Cerebellar nuclear complex (tissue), 1 donor: Measurements from ENCODE around the gene GRIN3B.
"Not testable (repeated sequence)": the region's sequence is repeated elsewhere in the genome, so short reads cannot be mapped to it uniquely, and the experiment has no call there.

Source experiments
- DNase-seq, 2 experiments: peaks; one replicate each; lab custom pipeline; 2025; lab: John Stamatoyannopoulos, UW

GRIN3B gene, protein sequence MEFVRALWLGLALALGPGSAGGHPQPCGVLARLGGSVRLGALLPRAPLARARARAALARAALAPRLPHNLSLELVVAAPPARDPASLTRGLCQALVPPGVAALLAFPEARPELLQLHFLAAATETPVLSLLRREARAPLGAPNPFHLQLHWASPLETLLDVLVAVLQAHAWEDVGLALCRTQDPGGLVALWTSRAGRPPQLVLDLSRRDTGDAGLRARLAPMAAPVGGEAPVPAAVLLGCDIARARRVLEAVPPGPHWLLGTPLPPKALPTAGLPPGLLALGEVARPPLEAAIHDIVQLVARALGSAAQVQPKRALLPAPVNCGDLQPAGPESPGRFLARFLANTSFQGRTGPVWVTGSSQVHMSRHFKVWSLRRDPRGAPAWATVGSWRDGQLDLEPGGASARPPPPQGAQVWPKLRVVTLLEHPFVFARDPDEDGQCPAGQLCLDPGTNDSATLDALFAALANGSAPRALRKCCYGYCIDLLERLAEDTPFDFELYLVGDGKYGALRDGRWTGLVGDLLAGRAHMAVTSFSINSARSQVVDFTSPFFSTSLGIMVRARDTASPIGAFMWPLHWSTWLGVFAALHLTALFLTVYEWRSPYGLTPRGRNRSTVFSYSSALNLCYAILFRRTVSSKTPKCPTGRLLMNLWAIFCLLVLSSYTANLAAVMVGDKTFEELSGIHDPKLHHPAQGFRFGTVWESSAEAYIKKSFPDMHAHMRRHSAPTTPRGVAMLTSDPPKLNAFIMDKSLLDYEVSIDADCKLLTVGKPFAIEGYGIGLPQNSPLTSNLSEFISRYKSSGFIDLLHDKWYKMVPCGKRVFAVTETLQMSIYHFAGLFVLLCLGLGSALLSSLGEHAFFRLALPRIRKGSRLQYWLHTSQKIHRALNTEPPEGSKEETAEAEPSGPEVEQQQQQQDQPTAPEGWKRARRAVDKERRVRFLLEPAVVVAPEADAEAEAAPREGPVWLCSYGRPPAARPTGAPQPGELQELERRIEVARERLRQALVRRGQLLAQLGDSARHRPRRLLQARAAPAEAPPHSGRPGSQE

DNA sequence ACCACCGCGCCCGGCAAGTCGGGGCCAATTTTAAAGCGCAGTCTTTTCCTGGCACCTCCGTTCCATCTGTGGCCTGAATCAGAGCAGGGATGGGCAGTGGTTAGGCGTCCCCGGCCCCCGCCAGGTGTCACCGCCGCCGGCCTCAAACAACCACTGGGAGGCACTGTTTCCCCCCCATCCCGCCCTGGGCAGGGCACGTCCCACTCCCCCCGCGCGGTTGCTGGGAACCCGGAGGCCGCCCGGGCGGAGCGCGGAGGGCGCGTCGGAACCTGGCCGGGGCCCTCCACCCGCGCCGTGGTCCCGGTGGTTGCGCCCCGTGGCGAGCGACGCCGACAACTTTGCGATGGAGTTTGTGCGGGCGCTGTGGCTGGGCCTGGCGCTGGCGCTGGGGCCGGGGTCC lies at the start of gene GRIN3B:
GRIN3B (plus strand) TSS at position 325 of the 400 bp plus-strand sequence; CDS start at position 344, 19 bp downstream.
- DNase-seq = no peak

DNA sequence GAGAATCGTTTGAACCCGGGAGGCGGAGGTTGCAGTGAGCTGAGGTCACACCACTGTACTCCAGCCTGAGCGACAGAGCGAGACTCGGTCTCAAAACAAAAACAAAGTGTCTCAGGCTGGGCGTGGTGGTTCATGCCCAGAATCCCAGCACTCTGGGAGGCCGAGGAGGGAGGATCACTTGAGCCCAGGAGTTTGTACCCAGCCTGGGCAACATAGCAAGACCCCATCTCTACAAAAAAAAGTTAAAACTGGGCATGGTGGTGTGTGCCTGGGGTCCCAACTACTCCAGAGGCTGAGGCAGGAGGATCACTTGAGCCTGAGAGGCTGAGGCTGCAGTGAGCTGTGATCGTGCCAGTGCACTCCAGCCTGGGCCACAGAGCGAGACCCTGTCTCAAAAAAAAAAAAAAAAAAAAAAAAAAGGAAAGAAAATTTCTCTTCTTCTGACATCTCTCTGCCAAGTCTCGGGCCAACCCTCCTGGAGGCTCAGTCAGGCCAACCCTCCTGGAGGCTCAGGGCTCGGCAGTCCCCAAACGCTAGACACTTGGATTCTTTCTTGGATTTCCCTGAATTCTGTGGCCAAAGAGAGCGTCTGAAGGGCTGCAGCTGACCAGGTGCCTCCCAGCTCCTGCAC lies 48.1 kb upstream of the GRIN3B start:
- DNase-seq = no peak

DNA sequence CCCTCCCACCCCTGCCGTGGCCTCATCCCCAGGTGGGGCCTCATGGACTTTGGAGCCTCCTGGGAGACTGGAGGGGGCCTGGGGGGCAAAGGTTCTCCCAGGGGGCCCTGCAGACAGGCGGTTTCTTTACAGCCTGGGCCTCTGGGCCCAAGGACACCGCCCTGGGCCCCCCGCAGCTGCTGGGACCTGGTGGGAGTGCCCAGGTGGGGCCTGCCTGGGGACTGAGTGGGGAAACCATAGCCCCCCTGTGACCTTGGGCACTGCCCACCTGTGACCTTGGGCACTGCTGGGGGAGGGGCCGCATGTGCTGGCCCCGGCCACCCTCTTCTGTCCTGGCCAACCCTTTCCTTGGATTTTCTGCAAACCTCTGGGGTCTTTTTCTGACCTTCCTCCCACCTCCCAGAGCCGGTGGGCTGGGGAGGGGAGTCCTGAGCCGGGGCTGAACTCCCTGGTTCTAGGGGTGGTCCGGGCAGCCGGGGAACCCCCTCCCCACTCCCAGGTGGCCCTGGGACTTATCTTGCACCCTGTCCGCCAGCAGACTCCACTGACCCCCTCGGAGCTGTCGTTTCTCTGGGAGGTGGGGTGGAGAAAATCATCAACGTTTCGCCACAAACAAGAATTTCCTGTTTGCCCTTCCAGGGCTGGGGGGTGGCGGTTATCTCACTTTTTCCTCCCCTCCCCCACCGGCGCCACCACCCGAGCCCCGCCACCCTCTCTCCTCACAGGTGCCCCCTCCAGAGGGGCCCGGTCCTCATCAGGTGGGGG lies 47.4 kb upstream of the GRIN3B start:
- no peak for DNase-seq

DNA sequence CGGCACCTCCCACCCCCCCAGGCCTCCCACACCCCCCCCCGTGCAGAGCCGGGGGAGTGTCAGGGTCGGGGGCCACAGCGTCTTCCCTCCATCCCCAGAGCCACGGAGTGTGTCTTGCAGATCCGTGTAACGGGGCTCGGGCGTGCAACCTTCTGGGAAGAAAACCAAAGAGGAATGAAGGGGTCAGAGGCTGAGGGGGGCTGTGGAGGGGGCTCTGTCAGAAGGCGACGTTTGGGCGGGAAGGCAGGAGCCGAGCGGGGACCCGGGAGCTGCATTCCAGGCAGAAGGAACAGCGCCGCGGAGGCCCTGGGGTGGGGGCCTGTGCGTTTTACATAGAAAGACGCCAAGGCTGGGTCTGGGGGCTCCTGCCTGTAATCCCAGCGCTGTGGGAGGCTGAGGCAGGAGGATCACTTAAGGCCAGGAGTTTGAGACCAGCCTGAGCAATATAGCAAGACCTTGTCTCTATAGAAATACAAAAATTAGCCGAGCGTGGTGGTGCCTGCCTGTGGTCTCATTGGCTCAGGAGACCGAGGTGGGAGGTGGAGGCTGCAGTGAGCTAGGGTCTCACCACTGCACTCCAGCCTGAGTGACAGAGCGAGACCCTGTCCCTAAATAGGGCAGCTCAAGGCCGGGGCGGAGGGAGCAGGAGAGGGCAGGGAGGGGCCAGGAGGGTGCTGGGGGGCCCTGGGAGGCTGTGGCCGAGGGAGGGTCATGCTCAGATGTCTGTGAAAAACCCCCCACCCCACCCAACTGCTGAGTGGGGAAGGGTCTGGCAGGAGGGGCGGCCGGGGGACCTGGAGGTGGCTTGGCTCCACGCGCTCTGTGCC lies 46.6 kb upstream of the GRIN3B start:
- DNase-seq = no peak

DNA sequence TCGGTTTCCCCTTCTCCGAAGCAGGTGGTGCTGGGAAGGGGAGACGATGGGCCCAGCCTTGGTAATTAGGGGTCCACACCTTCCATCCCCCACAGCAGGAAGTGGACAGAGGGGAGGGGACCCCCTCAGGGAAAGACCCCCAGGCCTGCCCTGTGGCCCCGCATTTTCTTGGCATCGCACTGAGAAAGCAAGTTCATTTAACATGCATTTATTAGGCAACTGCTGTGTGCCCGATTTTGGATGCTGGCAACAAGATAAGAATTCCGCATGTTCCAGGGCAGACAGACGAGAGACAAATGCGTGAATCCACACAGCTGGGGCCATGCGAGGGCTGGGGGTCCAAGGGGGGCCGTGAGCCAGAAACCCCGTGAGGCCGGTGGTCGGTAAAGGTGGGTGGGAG lies 45.9 kb upstream of the GRIN3B start:
- DNase-seq = no peak

DNA sequence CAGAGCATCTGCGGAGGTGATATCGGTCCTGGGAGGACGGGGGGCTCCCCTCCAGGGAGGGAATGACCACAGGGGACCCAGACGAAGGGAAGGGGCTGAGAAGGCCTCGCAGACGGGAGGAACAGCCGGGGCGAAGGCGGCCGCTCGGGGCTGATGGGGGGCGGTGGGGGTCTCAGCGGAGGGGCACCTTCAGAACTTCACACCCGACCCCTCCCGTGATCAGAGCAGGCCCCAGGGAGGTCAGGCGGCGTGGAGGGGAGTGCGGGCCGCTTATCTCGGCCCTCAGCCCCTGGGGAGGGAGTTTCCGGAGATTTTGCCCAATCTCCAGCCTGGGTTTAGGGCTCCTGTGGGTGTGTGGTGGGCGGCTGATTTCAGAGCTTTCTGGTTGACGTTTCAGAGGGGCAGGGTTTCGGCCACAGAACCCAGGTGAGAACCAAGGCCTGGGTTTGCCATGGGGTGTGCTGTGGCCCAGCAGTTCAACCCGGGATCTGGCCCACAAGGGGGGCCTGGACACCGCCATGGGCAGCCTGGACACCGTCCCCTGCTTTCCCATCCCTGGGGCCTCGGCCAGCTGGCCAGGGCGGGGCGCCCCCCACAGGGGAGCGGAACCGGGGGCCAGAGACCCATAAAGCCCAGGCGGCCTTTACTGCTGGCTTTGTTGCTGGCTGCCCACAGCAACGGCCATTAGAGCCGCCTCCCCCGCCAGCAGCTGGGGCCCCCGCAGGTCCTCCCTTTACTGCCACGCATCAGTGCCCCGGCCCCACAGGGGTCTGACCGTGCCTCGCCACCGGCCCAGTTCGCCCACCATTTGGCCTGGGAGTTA lies 45.3 kb upstream of the GRIN3B start:
- DNase-seq = no peak

DNA sequence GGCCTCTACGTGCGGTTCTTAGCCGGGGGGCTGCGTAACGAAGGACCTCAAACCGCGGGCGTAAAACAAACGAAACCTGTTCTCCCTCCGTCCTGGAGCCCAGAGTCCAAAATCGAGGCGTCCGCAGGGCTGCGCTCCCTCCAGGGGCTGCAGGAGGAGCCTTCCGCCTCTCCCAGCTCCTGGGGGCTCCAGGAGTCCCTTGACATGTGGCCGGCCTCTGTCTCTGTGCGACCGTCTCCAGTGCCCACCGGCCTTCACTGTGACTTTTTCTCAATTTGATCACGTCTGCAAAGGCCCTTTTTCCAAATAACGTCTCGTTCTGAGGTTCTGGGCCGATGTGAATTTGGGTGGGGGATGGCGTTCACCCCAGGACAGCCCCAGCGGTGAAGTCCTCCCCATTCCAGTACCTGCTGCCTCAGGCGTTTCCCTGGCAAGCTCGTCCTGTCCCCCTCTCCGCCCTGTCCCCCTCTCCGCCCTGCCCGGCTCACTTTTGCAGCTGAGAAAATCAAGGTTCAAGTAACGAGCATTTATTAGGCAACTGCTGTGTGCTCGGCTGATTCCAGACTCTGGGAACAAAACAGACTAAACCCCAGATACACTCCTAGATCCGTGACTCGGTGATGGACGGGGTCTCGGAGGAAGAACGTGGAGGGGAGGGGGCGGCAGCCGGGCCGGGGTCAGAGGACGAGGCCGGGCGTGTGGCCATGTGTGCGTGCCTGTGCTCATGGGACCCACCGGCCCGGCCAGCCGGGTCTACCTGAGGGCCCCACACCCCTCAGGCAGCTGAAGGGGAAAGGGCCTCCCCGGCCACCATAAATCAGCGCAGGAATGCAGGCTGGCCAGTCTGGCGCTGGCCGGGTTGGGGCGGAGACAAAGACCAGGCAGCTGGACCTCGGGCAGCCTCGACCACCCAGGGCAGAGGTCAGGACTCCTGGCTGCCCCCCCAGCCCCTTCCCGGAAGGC lies 44.1 kb upstream of the GRIN3B start:
- no peak for DNase-seq

DNA sequence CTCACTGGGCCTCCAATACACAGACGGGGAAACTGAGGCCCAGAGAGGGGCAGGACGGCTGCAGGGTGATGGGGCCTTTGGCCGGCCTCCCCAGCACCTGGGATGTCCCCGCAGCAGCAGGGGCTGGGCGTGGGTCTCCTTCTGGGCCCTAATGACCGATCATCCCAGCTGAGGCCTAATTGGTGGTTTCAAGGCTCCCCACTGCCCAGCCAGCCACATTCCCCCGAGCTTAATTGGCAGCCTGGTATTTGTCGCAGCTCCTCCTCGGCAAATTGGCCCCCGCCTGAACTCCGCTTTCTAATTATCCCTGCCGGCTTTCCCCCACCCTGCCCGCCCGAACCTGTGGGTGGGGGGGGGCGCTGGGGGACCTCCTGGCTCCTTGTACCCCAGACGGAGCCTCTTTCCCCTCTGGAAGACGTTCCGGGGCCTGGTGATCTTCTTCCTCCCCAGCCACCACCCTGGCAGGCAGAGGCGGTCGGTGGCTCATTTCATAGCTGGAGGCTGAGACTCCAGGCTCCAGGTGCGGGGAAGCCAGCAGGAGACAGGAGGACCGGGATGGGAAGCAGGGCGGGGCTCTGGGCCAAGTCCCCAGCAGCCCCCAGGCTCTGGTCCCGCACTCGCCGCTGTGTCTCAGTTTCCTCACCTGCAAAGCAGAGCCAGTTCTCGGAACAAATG lies 43.3 kb upstream of the GRIN3B start:
- no peak for DNase-seq

DNA sequence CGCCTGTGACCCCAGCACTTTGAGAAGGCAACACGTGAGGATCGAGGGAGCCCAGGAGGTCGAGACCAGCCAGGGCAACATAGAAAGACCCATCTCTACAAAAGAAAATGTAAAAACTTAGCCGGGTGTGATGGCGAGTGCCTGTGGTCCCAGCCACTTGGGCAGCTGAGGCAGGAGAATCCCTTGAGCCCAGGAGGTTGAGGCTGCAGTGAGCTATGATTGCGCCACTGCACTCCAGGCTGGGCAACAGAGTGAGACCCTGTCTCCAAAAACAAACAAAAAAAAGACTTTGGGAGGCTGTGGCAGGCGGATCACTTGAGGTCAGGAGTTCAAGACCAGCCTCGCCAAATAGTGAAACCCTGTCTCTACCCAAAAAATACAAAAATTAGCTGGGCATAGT lies 42.6 kb upstream of the GRIN3B start:
- DNase-seq = not testable (repeated sequence)

DNA sequence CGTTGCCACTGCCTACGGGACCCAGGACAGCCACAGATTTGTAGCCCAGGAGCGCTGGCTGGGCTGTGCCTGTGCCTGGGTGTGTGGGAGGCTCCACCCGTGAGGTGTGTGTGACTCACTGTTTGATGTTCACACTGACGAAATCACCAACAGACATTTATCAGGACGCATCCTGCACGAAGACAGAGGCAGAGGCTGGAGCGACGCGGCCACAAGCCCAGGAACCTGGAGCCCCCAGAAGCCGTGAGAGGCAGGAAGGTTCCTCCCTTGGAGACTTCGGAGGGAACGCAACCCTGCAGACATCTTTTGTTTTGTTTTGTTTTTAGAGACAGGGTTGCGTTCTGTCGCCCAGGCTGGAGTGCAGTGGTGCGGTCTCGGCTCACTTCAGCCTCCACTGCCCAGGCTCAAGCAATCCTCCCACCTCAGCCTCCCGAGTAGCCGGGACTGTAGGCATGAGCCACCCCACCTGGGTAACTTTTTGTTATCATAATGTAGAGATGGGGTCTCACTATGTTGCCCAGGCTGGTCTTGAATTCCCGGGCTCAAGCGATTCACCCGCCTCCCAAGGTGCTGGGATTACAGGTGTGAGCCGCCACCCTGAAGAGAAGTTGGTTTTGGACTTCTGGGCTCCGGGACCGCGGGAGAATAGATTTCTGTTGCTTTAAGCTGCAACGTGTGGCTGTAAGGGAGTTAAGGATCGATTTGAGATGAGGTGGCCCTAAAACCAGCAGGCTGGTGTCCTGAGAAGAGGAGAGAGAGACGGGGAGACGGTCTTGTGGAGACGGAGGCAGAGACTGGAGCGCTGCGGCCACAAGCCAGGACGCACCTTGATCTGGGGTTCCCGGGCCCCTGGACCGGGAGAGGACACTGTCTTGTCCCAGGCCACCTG lies 41.0 kb upstream of the GRIN3B start:
- DNase-seq = no peak

DNA sequence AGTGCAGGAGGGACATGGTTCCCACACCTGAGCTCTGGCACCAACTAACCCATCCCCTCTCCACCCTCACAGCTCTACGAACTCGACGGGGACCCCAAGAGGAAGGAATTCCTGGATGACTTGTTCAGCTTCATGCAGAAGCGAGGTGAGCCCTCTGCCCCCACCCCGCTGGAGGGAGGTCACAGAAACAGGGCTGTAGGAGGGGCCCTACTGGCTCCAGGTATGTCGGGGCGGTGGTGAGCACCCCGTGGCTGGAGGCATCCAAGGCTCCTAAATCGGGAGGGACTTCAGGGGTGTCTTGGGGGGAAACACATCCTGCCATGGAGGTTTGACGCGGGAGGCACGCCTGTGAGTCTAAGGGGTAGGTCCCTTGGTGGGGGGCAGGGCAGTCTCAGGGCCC lies 40.2 kb upstream of the GRIN3B start:
- no peak for DNase-seq

DNA sequence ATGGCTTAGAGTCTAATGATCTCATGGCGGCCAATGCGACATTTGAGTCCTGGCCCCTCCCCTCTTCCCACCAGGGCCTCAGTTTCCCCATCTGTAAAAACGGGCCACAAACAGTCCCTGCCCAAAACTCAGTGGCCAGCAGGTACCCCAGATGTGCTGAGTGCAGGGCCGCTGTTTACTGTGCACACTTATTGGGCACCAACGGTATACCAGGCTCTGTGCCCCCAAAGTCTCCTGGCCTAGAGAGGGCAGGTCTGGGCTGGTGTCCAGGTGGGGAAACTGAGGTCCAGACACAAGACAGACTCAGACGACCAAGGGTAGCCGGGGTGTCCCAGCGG lies 39.6 kb upstream of the GRIN3B start:
- no peak for DNase-seq

DNA sequence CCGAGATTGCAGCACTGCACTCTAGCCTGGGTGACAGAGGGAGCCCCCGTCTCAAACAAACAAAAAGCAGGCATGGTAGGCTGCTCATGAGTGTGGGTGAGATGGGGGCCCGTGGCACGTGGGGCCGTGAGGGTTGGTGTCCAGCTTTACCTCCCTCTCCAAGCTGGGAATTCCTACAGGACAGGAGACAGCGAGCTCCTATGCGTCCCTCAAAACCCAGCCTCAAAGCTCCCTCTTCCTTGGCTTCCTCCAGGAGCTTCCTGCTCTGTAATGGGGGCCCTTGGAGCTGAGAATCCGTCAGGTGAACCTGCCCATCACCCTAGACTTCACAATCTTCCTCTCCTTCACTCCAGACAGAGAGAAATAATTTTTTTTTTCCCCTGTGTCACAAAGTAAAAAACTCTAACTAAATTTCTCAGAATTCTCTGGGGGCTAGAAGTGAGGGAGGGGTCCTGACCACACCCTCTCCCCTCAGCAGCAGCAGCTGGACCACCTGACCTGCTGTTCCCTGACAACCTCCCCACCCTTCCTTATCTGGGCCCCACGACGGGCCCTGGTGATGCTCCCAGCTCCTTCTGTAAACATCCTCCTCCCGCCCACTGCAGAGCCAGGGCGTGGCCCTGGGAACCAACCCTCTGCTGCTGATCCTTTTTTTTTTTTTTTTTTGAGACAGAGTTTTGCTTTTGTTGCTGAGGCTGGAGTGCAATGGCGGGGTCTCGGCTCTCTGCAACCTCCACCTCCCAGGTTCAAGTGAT lies 38.2 kb upstream of the GRIN3B start:
- no peak for DNase-seq

DNA sequence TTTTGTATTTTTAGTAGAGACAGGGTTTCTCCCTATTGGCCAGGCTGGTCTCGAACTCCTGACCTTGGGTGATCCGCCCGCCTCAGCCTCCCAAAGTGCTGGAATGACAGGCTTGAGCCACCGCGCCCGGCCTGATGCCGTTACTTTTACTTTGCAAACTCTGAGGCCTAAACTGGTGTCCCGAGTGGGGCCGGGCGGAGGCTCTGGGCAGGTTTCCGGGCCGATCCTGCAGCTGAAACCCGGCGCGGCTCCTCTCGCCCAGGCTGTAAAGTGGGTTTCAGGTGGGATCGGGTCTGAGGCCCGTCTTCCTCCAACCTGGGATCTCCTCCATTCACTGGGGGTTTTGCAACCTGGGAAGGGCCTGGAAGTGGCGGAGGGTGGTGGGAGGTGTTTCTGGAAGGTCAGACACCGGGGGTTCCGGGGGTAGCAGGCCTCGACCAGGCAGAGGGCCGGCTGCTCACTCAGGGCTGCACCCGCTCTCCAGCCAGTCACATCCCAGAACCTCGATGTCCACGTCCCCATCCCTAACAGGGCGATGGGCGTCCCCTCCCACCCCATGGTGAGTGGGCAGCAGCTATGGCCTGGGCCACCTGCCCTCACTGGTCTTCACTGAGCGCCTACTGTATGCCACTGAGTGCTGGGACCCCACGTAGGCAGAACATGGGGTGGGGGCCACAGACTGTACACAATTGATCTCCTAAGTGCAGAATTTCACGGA lies 37.4 kb upstream of the GRIN3B start:
- no peak for DNase-seq

DNA sequence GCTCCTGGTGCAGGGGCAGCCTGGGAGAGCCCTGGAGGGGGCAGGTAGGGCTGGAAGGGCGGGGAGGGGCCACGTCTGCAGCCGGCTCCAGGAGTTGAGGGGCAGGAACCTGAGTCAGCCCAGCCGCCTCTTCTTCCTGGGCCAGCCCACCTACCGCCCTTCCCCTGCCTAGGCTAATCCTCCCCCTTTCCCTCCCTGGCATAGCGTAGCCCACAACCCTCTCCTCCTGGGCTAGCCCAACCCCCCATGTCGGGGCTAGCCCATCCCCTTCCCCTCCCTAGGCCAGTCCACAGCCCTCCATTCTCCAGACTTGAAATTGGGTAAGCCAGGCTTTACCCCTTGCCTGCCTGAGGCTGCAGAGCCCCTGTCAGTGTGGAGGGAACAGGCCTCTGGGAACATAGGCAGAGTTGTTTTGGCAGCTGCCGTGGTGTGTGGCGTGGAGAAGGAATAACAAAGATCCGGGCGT lies 36.7 kb upstream of the GRIN3B start:
- no peak for DNase-seq

DNA sequence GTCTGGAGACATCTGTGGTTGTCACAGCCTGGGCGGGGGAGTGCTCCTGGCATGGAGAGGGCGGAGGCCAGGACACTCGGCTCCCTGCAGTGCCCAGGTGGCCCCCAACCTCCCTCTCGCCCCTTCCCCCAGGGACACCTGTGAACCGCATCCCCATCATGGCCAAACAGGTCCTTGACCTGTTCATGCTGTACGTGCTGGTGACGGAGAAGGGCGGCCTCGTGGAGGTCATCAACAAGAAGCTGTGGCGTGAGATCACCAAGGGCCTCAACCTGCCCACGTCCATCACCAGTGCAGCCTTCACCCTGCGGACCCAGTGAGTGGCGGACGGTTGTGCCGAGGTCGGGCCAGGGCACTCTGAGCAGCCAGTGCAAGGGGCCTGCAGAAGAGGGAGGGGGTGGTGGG lies 36.1 kb upstream of the GRIN3B start:
- no peak for DNase-seq
